SK-N-SH treated with all-trans-retinoic acid at 6 μM for 48 hours (cell line): ENCODE results near the gene SNX5.

Experiments
- ARNTL ChIP-seq: fragments of 450-650 bp; formaldehyde crosslinking; IDR thresholded peaks from 2 replicates; pipeline ENCODE4 v1.5.0; 2020; ENCODE audit warnings: low read depth, mild to moderate bottlenecking, moderate library complexity, borderline replicate concordance
- CSRNP3 ChIP-seq: fragments of 250-450 bp; sonication (Bioruptor Pico); IDR thresholded peaks from 2 replicates; pipeline ENCODE4 v1.5.1; 2021; ENCODE audit warnings: mild to moderate bottlenecking, moderate library complexity
- GLIS3 ChIP-seq: fragments of 250-450 bp; sonication (Bioruptor Pico); IDR thresholded peaks from 2 replicates; pipeline ENCODE4 v1.5.0; 2020; ENCODE audit warnings: mild to moderate bottlenecking, moderate library complexity
- OSR1 ChIP-seq: fragments of 250-450 bp; sonication (Bioruptor Pico); IDR thresholded peaks from 2 replicates; pipeline ENCODE4 v1.8.0; 2022; ENCODE audit warnings: moderate library complexity, mild to moderate bottlenecking, inconsistent platforms
- PATZ1 ChIP-seq: fragments of 250-450 bp; sonication (Bioruptor Pico); IDR thresholded peaks from 2 replicates; pipeline ENCODE4 v1.8.0; 2020; ENCODE audit warnings: mild to moderate bottlenecking, moderate library complexity, borderline replicate concordance
- POU6F1 ChIP-seq: fragments of 250-450 bp; sonication (Bioruptor Pico); IDR thresholded peaks from 2 replicates; pipeline ENCODE4 v1.8.0; 2021; ENCODE audit warnings: low read depth, mild to moderate bottlenecking, moderate library complexity, borderline replicate concordance
- RARB ChIP-seq: fragments of 250-450 bp; sonication (Bioruptor Pico); IDR thresholded peaks from 2 replicates; pipeline ENCODE4 v1.8.0; 2021; ENCODE audit warnings: mild to moderate bottlenecking, moderate library complexity
- TOX ChIP-seq: fragments of 250-450 bp; sonication (Bioruptor Pico); IDR thresholded peaks from 2 replicates; pipeline ENCODE4 v1.8.0; 2021; ENCODE audit warnings: mild to moderate bottlenecking, moderate library complexity, borderline replicate concordance
- TSHZ2 ChIP-seq: fragments of 250-450 bp; sonication (Bioruptor Pico); IDR thresholded peaks from 2 replicates; pipeline ENCODE4 v1.5.0; 2020; ENCODE audit warnings: mild to moderate bottlenecking, moderate library complexity
- ZFP30 ChIP-seq: fragments of 450-650 bp; formaldehyde crosslinking; IDR thresholded peaks from 2 replicates; pipeline ENCODE4 v1.5.0; 2022; ENCODE audit warnings: mild to moderate bottlenecking, moderate library complexity
- ZNF8 ChIP-seq: fragments of 450-650 bp; formaldehyde crosslinking; IDR thresholded peaks from 2 replicates; pipeline ENCODE4 v1.5.0; 2020; ENCODE audit warnings: mild to moderate bottlenecking, moderate library complexity

- TF ChIP-seq CSRNP3, result no peak
- no peak for TF ChIP-seq GLIS3 (CRISPR knock-in tag)
- no peak for TF ChIP-seq RARB (CRISPR knock-in tag)
- no peak for TF ChIP-seq POU6F1 (CRISPR knock-in tag)
- no peak for TF ChIP-seq TSHZ2
- no peak for TF ChIP-seq OSR1 (CRISPR knock-in tag)
- TF ChIP-seq TOX (CRISPR knock-in tag), result no peak
- TF ChIP-seq ARNTL (CRISPR knock-in tag), result no peak
- TF ChIP-seq PATZ1 (CRISPR knock-in tag), result no peak
- no peak for TF ChIP-seq ZFP30 (CRISPR knock-in tag)
- no peak for TF ChIP-seq ZNF8 (CRISPR knock-in tag)
Measured at GRCh38 chr20:18001131-18001921, 32.7 kb upstream of the SNX5 start.
